Loucy (cell line): ENCODE measurements around the gene DGKB.

Experiments used
- CTCF ChIP-seq: fragments of 200-600 bp; sonication (generic); conservative IDR thresholded peaks from 2 replicates; pipeline ENCODE4 v1.5.1; 2014; ENCODE audit warnings: mild to moderate bottlenecking, antibody characterized with exemption, low read length
- EZH2phosphoT487 ChIP-seq: fragments of 200-600 bp; IDR thresholded peaks from 2 replicates; pipeline ENCODE4 v1.6.1; 2018; ENCODE audit warnings: antibody characterized with exemption, mild to moderate bottlenecking, moderate library complexity, borderline replicate concordance

DNA sequence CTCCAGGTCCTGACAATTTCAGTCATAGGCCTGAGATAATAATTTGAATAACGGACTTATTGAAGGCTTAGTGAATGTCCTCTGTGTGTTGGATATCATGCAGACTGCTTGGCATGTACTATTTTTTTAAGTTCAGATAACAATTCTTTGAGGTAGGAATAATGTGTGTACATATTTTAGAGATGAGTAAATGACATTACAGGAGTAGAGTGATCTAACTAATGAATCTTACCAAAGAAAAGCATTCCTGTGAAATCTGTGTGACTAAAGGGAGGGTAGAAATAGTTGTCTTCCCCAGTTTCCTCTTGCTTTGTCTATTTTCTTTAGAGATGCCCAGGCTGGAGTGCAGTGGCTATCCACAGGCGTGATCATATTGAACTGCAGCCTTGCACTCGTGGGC, 521.2 kb downstream of the DGKB start:
- no peak for TF ChIP-seq CTCF
- no peak for TF ChIP-seq EZH2phosphoT487
